RWPE2 (cell line): ENCODE data around the gene CCNT2.
A peak's percentile ranks its signal among the peaks of the same experiment; 100 is the strongest.

Experiments used
- ATAC-seq: fragments of 200-7000 bp; cut with Tn5 transposase; 3 replicates; pipeline ENCODE4 v1.9.1; 2021; ENCODE audit warnings: low read depth
- DNase-seq: peaks from one replicate; pipeline ENCODE4 v3.0.0-alpha.2; 2020; ENCODE audit warnings: low spot score
- H3K27ac ChIP-seq: fragments of 450-650 bp; 2 replicates; pipeline ENCODE4 v1.5.1; 2017; ENCODE audit warnings: mild to moderate bottlenecking; ENCODE audit not compliant: poor library complexity, severe bottlenecking
- H3K27me3 ChIP-seq: fragments of 250-450 bp; sonication (Bioruptor Pico); 2 replicates; pipeline ENCODE4 v1.5.1; 2021; ENCODE audit warnings: mild to moderate bottlenecking, moderate library complexity; ENCODE audit not compliant: insufficient read depth, poor library complexity, severe bottlenecking
- H3K36me3 ChIP-seq: fragments of 250-450 bp; sonication (Bioruptor Pico); 2 replicates; pipeline ENCODE4 v1.5.1; 2020; ENCODE audit warnings: low read depth, mild to moderate bottlenecking, moderate library complexity
- H3K4me1 ChIP-seq: fragments of 250-450 bp; sonication (Bioruptor Pico); 2 replicates; pipeline ENCODE4 v1.5.1; 2021; ENCODE audit warnings: mild to moderate bottlenecking, moderate library complexity; ENCODE audit not compliant: insufficient read depth, poor library complexity, severe bottlenecking
- H3K4me3 ChIP-seq: fragments of 250-450 bp; sonication (Bioruptor Pico); 2 replicates; pipeline ENCODE4 v1.5.1; 2021; ENCODE audit warnings: mild to moderate bottlenecking, moderate library complexity; ENCODE audit not compliant: severe bottlenecking
- H3K9me3 ChIP-seq: fragments of 250-450 bp; sonication (Bioruptor Pico); 2 replicates; pipeline ENCODE4 v1.5.1; 2021; ENCODE audit warnings: mild to moderate bottlenecking, moderate library complexity; ENCODE audit not compliant: severe bottlenecking
- CTCF ChIP-seq: fragments of 450-650 bp; IDR thresholded peaks from one replicate; pipeline ENCODE4 v1.5.1; 2017; ENCODE audit warnings: mild to moderate bottlenecking, moderate library complexity; ENCODE audit not compliant: poor library complexity, severe bottlenecking

The CCNT2 gene

GRCh38 chr2:135002836-135003235 is 84.2 kb downstream of the CCNT2 start:
- ATAC-seq, result no peak
- H3K4me1 ChIP-seq, result no peaks in the 10 kb centered on the region
- H3K9me3 ChIP-seq, result peaks cover 3% of the 10 kb centered on the region

DNA sequence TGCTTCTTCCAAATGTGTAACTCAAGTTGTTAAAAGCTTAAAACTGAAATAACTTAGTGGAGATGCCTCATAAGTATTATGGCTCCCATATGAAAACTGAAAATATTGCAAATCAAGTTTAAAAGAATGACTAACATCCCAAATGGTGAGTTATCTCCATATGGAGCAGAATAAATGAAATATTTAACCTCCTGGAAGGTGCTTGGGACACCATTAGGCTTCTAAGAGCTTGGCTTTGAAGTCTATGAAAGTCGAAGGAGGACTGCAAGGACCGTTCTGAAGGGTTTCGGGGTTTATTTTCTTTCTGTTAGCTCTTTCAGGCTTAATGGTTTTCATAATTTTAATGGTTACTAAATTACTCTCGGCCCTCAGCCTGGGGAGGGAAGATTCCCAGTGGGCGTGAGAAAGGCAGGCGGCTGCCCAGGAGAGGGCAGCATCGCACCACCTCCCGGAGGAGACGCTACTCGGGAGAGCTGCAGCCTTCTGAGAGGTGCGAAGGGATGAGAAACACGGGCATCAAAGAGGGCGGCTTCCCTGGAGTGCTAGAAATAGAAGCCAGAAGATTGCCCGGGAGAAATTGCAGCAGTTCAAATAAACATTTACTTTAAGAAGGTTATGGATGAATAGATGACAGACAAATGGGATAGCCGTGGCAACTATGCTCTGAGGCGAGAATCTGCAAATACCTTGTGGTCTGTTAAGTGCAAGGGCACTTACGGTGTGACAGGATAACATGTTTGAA is 85.6 kb downstream of the CCNT2 start:
- H3K36me3 ChIP-seq, result no peaks in the 10 kb centered on the region
- peak; percentile 51 for DNase-seq
- H3K9me3 ChIP-seq, result peaks cover 3% of the 10 kb centered on the region
- no peaks in the 10 kb centered on the region for H3K4me1 ChIP-seq
- ATAC-seq, result peak; percentile 98
- no peak overlapping the region for H3K4me3 ChIP-seq
- H3K27ac ChIP-seq, result no peak overlapping the region
- peak; percentile 97 for TF ChIP-seq CTCF
- H3K27me3 ChIP-seq, result peaks cover 7% of the 10 kb centered on the region

More at GRCh38 chr2:135002836-135003235, 84.2 kb downstream of the CCNT2 start:
- H3K27me3 ChIP-seq, result peaks cover 7% of the 10 kb centered on the region
- TF ChIP-seq CTCF, result no peak
- no peak overlapping the region for H3K27ac ChIP-seq
- no peak for DNase-seq
- H3K36me3 ChIP-seq, result no peaks in the 10 kb centered on the region
- no peak overlapping the region for H3K4me3 ChIP-seq

- Histone ChIP-seq H3K4me3 (no peak overlapping the region), H3K4me1 (no peaks in the 10 kb centered on the region), H3K27me3 (peaks cover 7% of the 10 kb centered on the region), H3K36me3 (no peaks in the 10 kb centered on the region), H3K9me3 (peaks cover 3% of the 10 kb centered on the region), H3K27ac (no peak overlapping the region)
- DNase-seq (no peak), ATAC-seq (no peak)
- TF ChIP-seq CTCF, result no peak
Measured at GRCh38 chr2:135005753-135006152, 87.1 kb downstream of the CCNT2 start.
